SU-DHL-6 (cell line): ENCODE results near the gene SORCS2.

Experiments
- H2AFZ ChIP-seq: fragments of 200-600 bp; sonication (generic); 2 replicates; pipeline ENCODE4 v1.6.1; 2014; ENCODE audit warnings: low read depth, mild to moderate bottlenecking, moderate library complexity, mixed read lengths, antibody characterized with exemption, low read length; ENCODE audit not compliant: severe bottlenecking
- H3F3A ChIP-seq: fragments of 200-600 bp; shearing (Covaris generic); 2 replicates; pipeline ENCODE4 v1.6.0; 2016; ENCODE audit warnings: antibody characterized with exemption, mild to moderate bottlenecking; ENCODE audit not compliant: insufficient read depth
- H3K27ac ChIP-seq: fragments of 200-600 bp; sonication (generic); 2 replicates; pipeline ENCODE4 v1.5.1; 2016; ENCODE audit warnings: low read depth, mild to moderate bottlenecking, low read length, moderate library complexity, mixed read lengths
- H3K27me3 ChIP-seq: fragments of 200-600 bp; sonication (generic), shearing (Covaris generic); 2 replicates; pipeline ENCODE4 v1.6.0; 2014; ENCODE audit warnings: mild to moderate bottlenecking, low read length
- H3K36me3 ChIP-seq: fragments of 200-600 bp; sonication (generic); 2 replicates; pipeline ENCODE4 v1.6.1; 2014; ENCODE audit warnings: mild to moderate bottlenecking, low read length, mixed read lengths
- H3K4me2 ChIP-seq: fragments of 300-600, 200-600 bp; shearing (Covaris generic), sonication (generic); 2 replicates; pipeline ENCODE4 v1.6.0; 2014; ENCODE audit warnings: low read length, low read depth, mild to moderate bottlenecking; ENCODE audit not compliant: poor library complexity, severe bottlenecking
- H3K4me3 ChIP-seq: fragments of 200-600 bp; sonication (generic); 2 replicates; pipeline ENCODE4 v1.5.1; 2014; ENCODE audit warnings: antibody characterized with exemption, low read length, mild to moderate bottlenecking, mixed read lengths; ENCODE audit not compliant: insufficient read depth, poor library complexity, severe bottlenecking
- H3K79me2 ChIP-seq: fragments of 200-600 bp; sonication (generic); 2 replicates; pipeline ENCODE4 v1.6.1; 2014; ENCODE audit warnings: mild to moderate bottlenecking, low read length, moderate library complexity; ENCODE audit not compliant: insufficient read depth
- H3K9ac ChIP-seq: fragments of 200-600 bp; sonication (generic); 2 replicates; pipeline ENCODE4 v1.7.0; 2014; ENCODE audit warnings: mild to moderate bottlenecking, low read length
- H3K9me2 ChIP-seq: fragments of 200-600 bp; sonication (generic); replicated peaks from 2 replicates; pipeline ENCODE4 v1.6.1; 2014; ENCODE audit warnings: low read length; ENCODE audit not compliant: insufficient read depth
- H3K9me3 ChIP-seq: fragments of 200-600 bp; sonication (generic); 2 replicates; pipeline ENCODE4 v1.6.1; 2014; ENCODE audit warnings: low read length, mixed read lengths; ENCODE audit not compliant: insufficient read depth
- H4K20me1 ChIP-seq: fragments of 200-600 bp; sonication (generic); 2 replicates; pipeline ENCODE4 v1.6.1; 2014; ENCODE audit warnings: low read depth, mild to moderate bottlenecking, antibody characterized with exemption, low read length, moderate library complexity, mixed read lengths
- CTCF ChIP-seq: fragments of 200-600 bp; sonication (generic); IDR thresholded peaks from one replicate; pipeline ENCODE4 v1.5.1; 2017; ENCODE audit warnings: antibody characterized with exemption, mild to moderate bottlenecking, low read length, moderate library complexity; ENCODE audit not compliant: insufficient read depth, poor library complexity, severe bottlenecking
- EZH2phosphoT487 ChIP-seq: fragments of 200-600 bp; sonication (generic), shearing (Covaris generic); conservative IDR thresholded peaks from 2 replicates; pipeline ENCODE4 v1.6.1; 2018; ENCODE audit warnings: mild to moderate bottlenecking, antibody characterized with exemption, low read length, moderate library complexity, mixed read lengths

SORCS2 gene

GRCh38 chr4:7765666-7766065, 573.3 kb downstream of the SORCS2 start:
- Histone ChIP-seq H3K9me3 (no peaks in the 10 kb centered on the region), H4K20me1 (no peaks in the 10 kb centered on the region), H2AFZ (no peak overlapping the region), H3K79me2 (no peaks in the 10 kb centered on the region), H3K36me3 (no peaks in the 10 kb centered on the region), H3F3A (no peaks in the 10 kb centered on the region), H3K27ac (no peak overlapping the region), H3K4me2 (no peak overlapping the region), H3K4me3 (no peak overlapping the region), H3K9ac (no peak overlapping the region), H3K27me3 (no peaks in the 10 kb centered on the region), H3K9me2 (no peaks in the 10 kb centered on the region)
- no peak for TF ChIP-seq EZH2phosphoT487
- no peak for TF ChIP-seq CTCF

- Histone ChIP-seq H3K9me3 (no peaks in the 10 kb centered on the region), H3K4me3 (no peak overlapping the region), H3K9me2 (no peaks in the 10 kb centered on the region), H3F3A (no peaks in the 10 kb centered on the region), H4K20me1 (no peaks in the 10 kb centered on the region), H3K9ac (no peak overlapping the region), H3K4me2 (no peak overlapping the region), H3K27ac (no peak overlapping the region), H3K27me3 (no peaks in the 10 kb centered on the region), H3K79me2 (no peaks in the 10 kb centered on the region), H2AFZ (no peak overlapping the region), H3K36me3 (no peaks in the 10 kb centered on the region)
- TF ChIP-seq EZH2phosphoT487 = no peak
- no peak for TF ChIP-seq CTCF
Observed at GRCh38 chr4:7766086-7766485, 573.7 kb downstream of the SORCS2 start.

- TF ChIP-seq EZH2phosphoT487 (no peak), CTCF (no peak)
- H3K9me3 ChIP-seq = no peaks in the 10 kb centered on the region
- H4K20me1 ChIP-seq = no peaks in the 10 kb centered on the region
- no peak overlapping the region for H2AFZ ChIP-seq
- no peak overlapping the region for H3K4me3 ChIP-seq
- H3F3A ChIP-seq = no peaks in the 10 kb centered on the region
- H3K79me2 ChIP-seq = no peaks in the 10 kb centered on the region
- no peaks in the 10 kb centered on the region for H3K36me3 ChIP-seq
- no peak overlapping the region for H3K27ac ChIP-seq
- H3K4me2 ChIP-seq = no peak overlapping the region
- H3K9ac ChIP-seq = no peak overlapping the region
- H3K27me3 ChIP-seq = no peaks in the 10 kb centered on the region
- H3K9me2 ChIP-seq = no peaks in the 10 kb centered on the region
Observed at GRCh38 chr4:7766661-7767345, 574.5 kb downstream of the SORCS2 start.
